ENCODE measurements around the gene VEGFB.

Gene VEGFB

GRCh38 chr11:64233913-64234586, at the start of gene VEGFB:
Gene VEGFB (plus strand): TSS chr11:64234584. CDS start chr11:64234834, 250 bp downstream.
- DNase-seq (ENCODE audit: low spot score): peak; percentile 72

GRCh38 chr11:64185175-64185692, 49.1 kb upstream of the VEGFB start:
- peak; percentile 19 for DNase-seq (ENCODE audit: low spot score)

GRCh38 chr11:64185693-64186491, 48.5 kb upstream of the VEGFB start, which contains the start of gene STIP1:
Gene STIP1 (plus strand): TSS chr11:64186171. CDS start chr11:64186262, 91 bp downstream.
- DNase-seq (ENCODE audit: low spot score): peak; percentile 99

GRCh38 chr11:64186492-64187165, 47.8 kb upstream of the VEGFB start:
- DNase-seq (ENCODE audit: low spot score): peak; percentile 31

- DNase-seq (ENCODE audit: low spot score): no peak
Observed at GRCh38 chr11:64192434-64192833, 42.0 kb upstream of the VEGFB start.

GRCh38 chr11:64196626-64197025, 37.8 kb upstream of the VEGFB start:
- DNase-seq (ENCODE audit: low spot score): no peak

GRCh38 chr11:64198511-64198910, 35.9 kb upstream of the VEGFB start:
- DNase-seq (ENCODE audit: low spot score): no peak

GRCh38 chr11:64201543-64201942, 32.8 kb upstream of the VEGFB start:
- no peak for DNase-seq (ENCODE audit: low spot score)

- no peak for DNase-seq (ENCODE audit: low spot score)
Observed at GRCh38 chr11:64202992-64203391, 31.4 kb upstream of the VEGFB start.

GRCh38 chr11:64203421-64204079, 30.8 kb upstream of the VEGFB start:
- no peak for DNase-seq (ENCODE audit: low spot score)

- no peak for DNase-seq (ENCODE audit: low spot score)
Observed at GRCh38 chr11:64204080-64204440, 30.3 kb upstream of the VEGFB start.

- peak; percentile 87 for DNase-seq (ENCODE audit: low spot score)
Observed at GRCh38 chr11:64204464-64204989, 29.9 kb upstream of the VEGFB start.

- peak; percentile 85 for DNase-seq (ENCODE audit: low spot score)
Observed at GRCh38 chr11:64206457-64207255, 27.7 kb upstream of the VEGFB start, which contains the start of gene FERMT3. Gene FERMT3 (plus strand): TSS chr11:64206721. CDS start chr11:64207365, 644 bp downstream.

- peak; percentile 78 for DNase-seq (ENCODE audit: low spot score)
Observed at GRCh38 chr11:64207256-64208085, 26.9 kb upstream of the VEGFB start.

GRCh38 chr11:64208086-64208795, 26.1 kb upstream of the VEGFB start:
- DNase-seq (ENCODE audit: low spot score): no peak

- no peak for DNase-seq (ENCODE audit: low spot score)
Observed at GRCh38 chr11:64208796-64209562, 25.4 kb upstream of the VEGFB start.

- no peak for DNase-seq (ENCODE audit: low spot score)
Observed at GRCh38 chr11:64209563-64209843, 24.9 kb upstream of the VEGFB start.

GRCh38 chr11:64210301-64211020, 23.9 kb upstream of the VEGFB start:
- DNase-seq (ENCODE audit: low spot score): no peak
